Measurements from ENCODE around the gene MLC1. TPM values are rescaled to one million over a fixed set of nuclear protein-coding genes. Genes with fewer than 3 reads are reported as not detected.

Gene MLC1
- total RNA-seq, 2 donors from 2014 or later: 0.29 to 0.41 TPM

- ATAC-seq: no peak
- intact Hi-C loops (cut with DNase I): no loop called here
Observed at GRCh38 chr22:50046481-50047245, 38.6 kb downstream of the MLC1 start.

GRCh38 chr22:50046019-50046415, 39.2 kb downstream of the MLC1 start:
- no peak for ATAC-seq
- intact Hi-C loops (cut with DNase I): no loop called here
- no peak for DNase-seq

More at GRCh38 chr22:50046481-50047245, 38.6 kb downstream of the MLC1 start:
- DNase-seq: no peak

GRCh38 chr22:50045211-50046018, 39.8 kb downstream of the MLC1 start:
- ATAC-seq: no peak
- DNase-seq: no peak
- intact Hi-C loops (cut with DNase I): no loop called here

GRCh38 chr22:50044485-50045118, 40.6 kb downstream of the MLC1 start:
- intact Hi-C loops (cut with DNase I): no loop called here
- no peak for ATAC-seq
- DNase-seq: no peak

GRCh38 chr22:50041361-50042065, 43.7 kb downstream of the MLC1 start:
- intact Hi-C loops (cut with DNase I): no loop called here
- ATAC-seq: no peak
- DNase-seq: no peak

- DNase-seq (no peak), ATAC-seq (no peak)
- intact Hi-C loops (cut with DNase I): no loop called here
Observed at GRCh38 chr22:50040717-50041116, 44.5 kb downstream of the MLC1 start.

- ATAC-seq: no peak
- no peak for DNase-seq
- intact Hi-C loops (cut with DNase I): no loop called here
Observed at GRCh38 chr22:50039669-50040443, 45.4 kb downstream of the MLC1 start.

GRCh38 chr22:50035976-50036724, 49.1 kb downstream of the MLC1 start:
- no peak for DNase-seq
- ATAC-seq: no peak
- intact Hi-C loops (cut with DNase I): no loop called here

GRCh38 chr22:50035131-50035881, 49.9 kb downstream of the MLC1 start:
- DNase-seq (no peak), ATAC-seq (no peak)
- intact Hi-C loops (cut with DNase I): no loop called here

GRCh38 chr22:50034126-50035081, 50.8 kb downstream of the MLC1 start:
- DNase-seq (no peak), ATAC-seq (no peak)
- intact Hi-C loops (cut with DNase I): loop anchor here in 1 of 2 donors (5.0 kb wide), 1 partner anchor 267 kb away; no protein-coding TSS in a partner anchor

GRCh38 chr22:50032941-50033601, 52.2 kb downstream of the MLC1 start:
- ATAC-seq (no peak), DNase-seq (no peak)
- intact Hi-C loops (cut with DNase I): loop anchor here in 1 of 2 donors (5.0 kb wide), 1 partner anchor 266 kb away; no protein-coding TSS in a partner anchor

GRCh38 chr22:50032109-50032871, 52.9 kb downstream of the MLC1 start:
- ATAC-seq (no peak), DNase-seq (no peak)
- intact Hi-C loops (cut with DNase I): loop anchor here in 1 of 2 donors (5.0 kb wide), 1 partner anchor 265 kb away; no protein-coding TSS in a partner anchor

GRCh38 chr22:50031189-50032091, 53.8 kb downstream of the MLC1 start:
- no peak for ATAC-seq

More at GRCh38 chr22:50031189-50032091, 53.8 kb downstream of the MLC1 start:
- intact Hi-C loops (cut with DNase I): loop anchor here (2.0 to 5.0 kb wide), 2 partner anchors 103 to 264 kb away; no protein-coding TSS in a partner anchor
- DNase-seq: no peak
